Activated gamma-delta T cell treated with Interleukin-2 at 50 U/mL for 16 hours (primary cell): ENCODE measurements around the gene MAPK12.
A peak's percentile ranks its signal among the peaks of the same experiment; 100 is the strongest.

ENCODE experiments used
- DNase-seq: peaks from one replicate; pipeline ENCODE4 v3.0.0-alpha.2; 2020

MAPK12 gene

GRCh38 chr22:50250555-50251476, 10.7 kb downstream of the MAPK12 start, which contains the start of gene HDAC10:
Gene HDAC10, minus strand, starts transcription at chr22:50251265. Its CDS starts 233 bp downstream, at chr22:50251032.
- DNase-seq, result peak; percentile 69

GRCh38 chr22:50250249-50250554, 11.3 kb downstream of the MAPK12 start:
- DNase-seq, result no peak

GRCh38 chr22:50249341-50250248, 11.9 kb downstream of the MAPK12 start:
- DNase-seq, result no peak

GRCh38 chr22:50248196-50249081, 13.0 kb downstream of the MAPK12 start:
- no peak for DNase-seq

GRCh38 chr22:50247748-50248147, 13.7 kb downstream of the MAPK12 start:
- DNase-seq, result no peak

- no peak for DNase-seq
Measured at GRCh38 chr22:50246242-50247175, 15.0 kb downstream of the MAPK12 start.

- no peak for DNase-seq
Measured at GRCh38 chr22:50245214-50246072, 16.0 kb downstream of the MAPK12 start.

GRCh38 chr22:50244420-50245213, 16.9 kb downstream of the MAPK12 start, which contains the start of gene TUBGCP6:
Gene TUBGCP6, minus strand, starts transcription at chr22:50245023. Its CDS starts 564 bp downstream, at chr22:50244459.
- peak; percentile 88 for DNase-seq

- DNase-seq, result no peak
Measured at GRCh38 chr22:50243685-50244419, 17.6 kb downstream of the MAPK12 start.

- no peak for DNase-seq
Measured at GRCh38 chr22:50242406-50242949, 19.0 kb downstream of the MAPK12 start.

- DNase-seq, result no peak
Measured at GRCh38 chr22:50238755-50239154, 22.7 kb downstream of the MAPK12 start.

GRCh38 chr22:50236731-50237409, 24.6 kb downstream of the MAPK12 start:
- DNase-seq, result no peak

GRCh38 chr22:50233223-50233622, 28.3 kb downstream of the MAPK12 start:
- no peak for DNase-seq

GRCh38 chr22:50232481-50233151, 28.9 kb downstream of the MAPK12 start:
- DNase-seq, result no peak

GRCh38 chr22:50229370-50229769, 32.1 kb downstream of the MAPK12 start:
- DNase-seq, result no peak

- DNase-seq, result no peak
Measured at GRCh38 chr22:50228366-50228765, 33.1 kb downstream of the MAPK12 start.

- DNase-seq, result no peak
Measured at GRCh38 chr22:50227579-50228215, 33.8 kb downstream of the MAPK12 start.
